HG03095 (cell line): ENCODE results near the gene RALBP1.
A peak's percentile ranks its signal among the peaks of the same experiment; 100 is the strongest.
"Not testable (repeated sequence)": the region's sequence is repeated elsewhere in the genome, so short reads cannot be mapped to it uniquely, and the experiment has no call there.

ENCODE experiments used
- ATAC-seq: cut with Tn5 transposase; IDR thresholded peaks from one replicate; pipeline ENCODE4 v1.9.1; 2021; ENCODE audit warnings: moderate library complexity; ENCODE audit not compliant: unreplicated experiment

RALBP1 gene

GRCh38 chr18:9474983-9475642, at the start of gene RALBP1:
Gene RALBP1, plus strand, starts transcription at chr18:9475513. Its CDS starts 37,533 bp downstream, at chr18:9513046.
- peak; percentile 89 for ATAC-seq

- ATAC-seq: no peak
These were observed 48.6 kb upstream of the RALBP1 start for GRCh38 chr18:9426753-9427152.

- no peak for ATAC-seq
These were observed 47.0 kb upstream of the RALBP1 start for GRCh38 chr18:9428301-9428706.

GRCh38 chr18:9428862-9429661, 46.3 kb upstream of the RALBP1 start:
- no peak for ATAC-seq

- ATAC-seq: no peak
These were observed 45.7 kb upstream of the RALBP1 start for GRCh38 chr18:9429662-9429993.

- ATAC-seq: not testable (repeated sequence)
These were observed 45.0 kb upstream of the RALBP1 start for GRCh38 chr18:9430315-9430714.

GRCh38 chr18:9431296-9431695, 44.0 kb upstream of the RALBP1 start:
- no peak for ATAC-seq

- not testable (repeated sequence) for ATAC-seq
These were observed 42.2 kb upstream of the RALBP1 start for GRCh38 chr18:9433122-9433521.

- ATAC-seq: no peak
These were observed 41.6 kb upstream of the RALBP1 start for GRCh38 chr18:9433671-9434121.

GRCh38 chr18:9434122-9434701, 41.1 kb upstream of the RALBP1 start:
- no peak for ATAC-seq

- no peak for ATAC-seq
These were observed 40.3 kb upstream of the RALBP1 start for GRCh38 chr18:9435041-9435440.

GRCh38 chr18:9436206-9436929, 38.9 kb upstream of the RALBP1 start:
- no peak for ATAC-seq

- no peak for ATAC-seq
These were observed 38.3 kb upstream of the RALBP1 start for GRCh38 chr18:9437021-9437437.

GRCh38 chr18:9437672-9438071, 37.6 kb upstream of the RALBP1 start:
- no peak for ATAC-seq

- no peak for ATAC-seq
These were observed 34.3 kb upstream of the RALBP1 start for GRCh38 chr18:9441061-9441460.

- no peak for ATAC-seq
These were observed 30.8 kb upstream of the RALBP1 start for GRCh38 chr18:9444549-9444948.

- ATAC-seq: no peak
These were observed 28.5 kb upstream of the RALBP1 start for GRCh38 chr18:9446839-9447238.

GRCh38 chr18:9447334-9447733, 28.0 kb upstream of the RALBP1 start:
- ATAC-seq: no peak

- no peak for ATAC-seq
These were observed 25.5 kb upstream of the RALBP1 start for GRCh38 chr18:9449600-9450414.

GRCh38 chr18:9450920-9451319, 24.4 kb upstream of the RALBP1 start:
- ATAC-seq: not testable (repeated sequence)
